Activated CD4-positive, CD25-positive, alpha-beta regulatory T cell treated with anti-CD3 and anti-CD28 coated beads, Interleukin-2, amount 50 U/mL, for 72 hours (primary cell): Measurements from ENCODE around the gene ZC4H2.
"Not testable (repeated sequence)": the region's sequence is repeated elsewhere in the genome, so short reads cannot be mapped to it uniquely, and the experiment has no call there.

ENCODE experiments used
- DNase-seq: peaks from one replicate; pipeline ENCODE4 v3.0.0; 2021

The ZC4H2 gene, protein sequence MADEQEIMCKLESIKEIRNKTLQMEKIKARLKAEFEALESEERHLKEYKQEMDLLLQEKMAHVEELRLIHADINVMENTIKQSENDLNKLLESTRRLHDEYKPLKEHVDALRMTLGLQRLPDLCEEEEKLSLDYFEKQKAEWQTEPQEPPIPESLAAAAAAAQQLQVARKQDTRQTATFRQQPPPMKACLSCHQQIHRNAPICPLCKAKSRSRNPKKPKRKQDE

DNA sequence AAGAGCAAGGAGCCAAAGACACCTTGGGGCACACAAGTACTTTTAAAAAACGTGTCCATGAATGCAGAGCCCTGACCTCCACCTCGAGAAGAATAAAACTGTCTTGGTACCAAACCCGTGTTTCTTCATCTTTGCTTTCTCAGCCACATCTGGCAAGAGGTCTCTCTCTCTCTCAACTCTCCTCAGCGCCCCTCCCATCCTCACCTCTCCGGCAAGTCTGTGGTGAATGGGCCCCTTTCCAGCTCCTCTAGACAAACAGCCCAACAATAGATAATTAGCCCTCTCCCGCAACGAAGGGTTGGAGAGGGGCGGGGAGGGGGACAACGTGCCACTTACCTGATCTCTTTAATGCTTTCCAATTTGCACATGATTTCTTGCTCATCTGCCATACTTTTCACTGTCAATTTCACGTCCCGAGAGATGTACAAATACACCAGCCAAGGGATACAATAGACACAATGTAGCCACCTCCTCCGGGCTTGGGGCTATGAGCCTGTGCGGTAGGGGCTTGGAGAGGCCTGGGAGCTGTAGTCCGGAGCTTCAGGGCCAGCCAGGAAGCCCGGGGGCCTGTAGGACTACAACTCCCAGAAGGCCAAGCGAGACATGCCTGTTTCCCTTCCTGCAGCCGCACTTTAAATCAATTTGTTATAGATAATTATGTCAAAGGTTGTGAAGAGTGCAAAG, at the start of gene ZC4H2:
ZC4H2 (minus strand) TSS at position 462 of the 684 bp plus-strand sequence; CDS start at position 389, 73 bp downstream.
- peak; percentile 57 for DNase-seq

GRCh38 chrX:65017451-65017850, 41.2 kb upstream of the ZC4H2 start:
- no peak for DNase-seq

- DNase-seq = no peak
Measured at GRCh38 chrX:65014230-65014629, 38.0 kb upstream of the ZC4H2 start.

DNA sequence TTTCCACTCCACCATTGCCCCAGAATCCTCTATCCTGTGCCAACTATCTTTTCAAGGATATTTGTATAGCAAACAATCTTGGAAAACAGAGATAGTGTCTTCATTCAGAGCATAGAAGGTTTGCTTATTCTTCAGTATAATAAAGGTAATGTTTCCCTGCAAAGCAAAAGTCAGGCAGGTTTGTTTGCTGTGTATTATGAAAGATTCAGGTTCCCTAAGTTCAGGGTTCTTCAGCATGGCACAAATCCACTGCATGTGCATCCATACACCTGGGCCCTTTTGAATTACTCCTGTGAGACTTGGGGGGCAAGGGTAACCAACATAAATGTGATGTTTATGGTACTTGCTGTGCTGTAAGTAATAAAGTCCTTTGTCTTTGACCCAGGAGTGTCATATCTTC, 33.2 kb upstream of the ZC4H2 start:
- no peak for DNase-seq

DNA sequence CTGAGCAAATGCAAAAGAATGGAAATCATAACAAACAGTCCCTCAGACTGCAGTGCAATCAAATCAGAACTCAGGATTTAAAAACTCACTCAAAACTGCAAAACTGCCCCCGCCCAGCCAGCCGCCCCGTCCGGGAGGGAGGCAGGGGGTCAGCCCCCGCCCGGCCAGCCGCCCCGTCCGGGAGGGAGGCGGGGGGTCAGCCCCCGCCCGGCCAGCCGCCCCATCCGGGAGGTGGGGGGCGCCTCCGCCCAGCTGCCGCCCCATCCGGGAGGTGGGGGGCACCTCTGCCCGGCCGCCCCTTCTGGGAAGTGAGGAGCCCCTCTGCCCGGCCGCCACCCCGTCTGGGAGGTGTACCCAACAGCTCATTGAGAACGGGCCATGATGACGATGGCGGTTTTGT, 26.0 kb upstream of the ZC4H2 start:
- DNase-seq = not testable (repeated sequence)

DNA sequence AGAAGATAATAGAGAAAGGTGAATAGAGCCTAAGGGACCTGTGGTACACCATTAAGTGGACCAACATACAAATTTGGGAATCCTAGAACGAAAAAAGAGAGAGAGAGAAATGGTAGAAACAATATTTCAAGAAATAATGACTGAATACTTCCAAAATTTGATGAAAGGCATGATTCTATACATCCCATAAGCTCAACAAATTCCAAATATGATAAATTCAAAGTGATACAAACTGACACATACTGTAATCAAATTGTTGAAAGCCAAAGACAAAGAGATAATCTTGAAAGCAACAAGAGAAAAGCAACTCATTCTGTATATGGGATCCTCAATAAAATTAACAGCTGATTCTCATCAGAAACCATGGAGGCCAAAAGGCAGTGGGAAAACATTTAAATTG, 20.6 kb upstream of the ZC4H2 start:
- no peak for DNase-seq

DNA sequence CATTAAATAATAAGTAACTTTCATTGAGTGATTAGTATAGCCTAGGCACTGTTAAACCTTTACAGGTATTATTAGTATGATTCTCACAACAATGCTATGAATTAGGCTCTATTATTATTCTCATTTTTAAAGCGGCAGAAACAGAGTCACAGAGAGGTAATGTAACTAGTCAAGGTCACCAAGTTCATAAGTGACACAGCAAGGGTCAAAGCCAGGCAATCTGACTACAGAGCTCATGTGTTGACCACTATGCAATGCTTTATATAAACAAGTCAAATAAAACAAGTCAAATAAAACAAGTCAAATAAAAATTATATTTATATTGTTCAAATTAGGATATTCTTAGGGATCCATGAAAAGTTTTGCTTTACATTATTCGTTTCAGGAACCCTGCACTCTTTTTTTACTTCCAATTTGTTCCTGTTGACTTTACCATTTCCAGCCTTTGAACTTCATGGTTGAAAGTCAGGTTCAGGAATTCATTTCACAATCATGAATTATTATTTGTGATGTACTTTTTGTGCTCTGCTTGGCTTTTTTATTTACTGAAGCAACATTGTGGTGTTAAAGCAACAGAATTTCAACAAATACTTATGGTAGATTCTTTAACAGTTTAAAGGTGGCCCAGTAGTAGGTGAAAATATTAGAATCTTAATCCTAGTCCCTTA, 18.0 kb upstream of the ZC4H2 start:
- DNase-seq = no peak

GRCh38 chrX:64977830-64978229, 1.6 kb upstream of the ZC4H2 start:
- DNase-seq = no peak

DNA sequence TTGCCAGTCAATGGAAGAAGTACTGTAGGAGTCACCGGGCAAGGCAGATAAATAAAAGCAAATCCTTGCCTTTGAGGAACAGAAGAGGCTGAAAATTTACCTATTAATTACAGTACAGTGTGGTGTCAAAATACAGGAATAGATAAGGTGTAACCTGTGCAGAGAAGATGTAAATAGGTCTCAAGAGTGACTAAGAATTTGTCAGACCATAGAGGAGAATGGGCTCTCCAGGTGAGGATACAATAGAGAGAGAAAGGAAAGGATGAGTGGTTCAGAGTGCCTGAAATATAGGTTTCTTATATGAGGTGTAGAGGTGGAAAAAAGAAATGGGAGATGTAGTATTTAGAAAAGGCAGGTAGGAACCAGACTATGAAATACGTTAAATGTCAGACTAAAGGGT, 801 bp upstream of the ZC4H2 start:
- no peak for DNase-seq

DNA sequence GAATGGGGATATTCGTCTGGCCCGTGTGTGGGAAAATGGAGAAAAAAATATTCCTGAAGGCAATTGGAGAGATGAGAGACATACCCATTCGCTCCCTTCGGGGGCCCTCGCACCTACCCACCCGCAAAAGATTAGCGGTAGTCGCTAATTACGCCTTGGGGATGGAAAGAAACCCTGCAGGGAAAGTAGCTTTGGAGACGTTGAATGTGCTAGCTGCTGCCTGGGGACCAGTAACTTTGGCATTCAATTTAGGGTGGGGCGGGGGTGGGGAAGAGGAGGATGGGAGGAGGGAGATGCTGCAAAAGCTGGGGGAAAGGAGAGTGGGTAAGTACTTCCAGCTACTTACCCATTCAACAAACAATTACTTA, 407 bp upstream of the ZC4H2 start:
- DNase-seq = no peak

DNA sequence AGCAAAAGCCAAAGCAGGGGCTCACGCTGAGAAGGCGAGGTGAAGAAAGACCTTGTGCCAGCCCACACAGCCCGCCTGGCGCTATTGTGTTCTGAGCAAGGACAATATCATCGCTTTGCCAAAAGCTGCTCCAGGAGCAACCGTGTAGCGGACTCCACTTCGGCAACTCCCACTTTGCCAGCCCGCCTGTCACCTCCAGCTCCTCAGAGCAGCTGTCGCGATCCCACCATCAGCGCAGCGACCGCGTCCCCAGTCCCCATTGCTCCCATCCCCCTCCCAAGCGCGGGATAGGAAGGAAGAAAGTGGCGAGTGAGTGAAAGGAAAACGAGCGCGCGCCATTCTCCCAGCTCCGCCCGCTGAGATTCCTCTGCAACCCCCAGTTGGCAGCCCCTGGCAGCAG, 759 bp downstream of the ZC4H2 start:
- DNase-seq = peak; percentile 29

DNA sequence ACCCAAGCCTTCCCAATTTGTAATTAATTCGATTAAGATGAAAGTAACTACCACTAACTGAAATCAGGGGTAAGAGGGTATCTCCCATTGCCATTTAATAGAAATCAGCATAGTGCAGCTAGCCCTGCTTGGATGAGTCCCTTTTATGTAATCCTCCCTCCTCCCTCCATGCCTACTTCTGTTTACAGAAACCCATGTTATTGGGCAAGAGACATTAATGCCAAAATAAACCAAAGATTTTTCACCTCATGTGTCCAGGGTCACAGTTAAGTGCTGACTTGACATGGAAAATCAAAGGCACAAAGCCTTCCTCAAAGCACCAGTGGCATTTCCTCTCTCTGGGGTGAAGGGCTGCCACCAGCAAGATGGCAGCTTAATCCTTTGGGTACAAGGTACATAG, 50.8 kb downstream of the ZC4H2 start:
- DNase-seq = no peak

DNA sequence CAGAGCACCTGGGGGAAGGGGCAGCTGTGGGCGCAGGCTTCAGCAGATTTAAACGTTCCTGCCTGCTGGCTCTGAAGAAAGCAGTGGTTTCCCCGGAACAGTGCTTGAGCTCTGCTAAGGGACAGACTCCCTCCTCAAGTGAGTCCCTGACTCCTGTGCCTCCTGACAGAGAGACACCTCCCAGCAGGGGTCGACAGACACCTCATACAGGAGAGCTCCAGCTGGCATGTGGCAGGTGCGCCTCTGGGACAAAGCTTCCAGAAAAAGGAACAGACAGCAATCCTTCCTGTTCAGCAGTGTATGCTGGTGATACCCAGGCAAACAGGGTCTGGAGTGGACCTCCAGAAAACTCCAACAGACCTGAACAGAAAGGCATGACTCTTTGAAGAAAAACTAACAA, 68.1 kb downstream of the ZC4H2 start:
- no peak for DNase-seq

DNA sequence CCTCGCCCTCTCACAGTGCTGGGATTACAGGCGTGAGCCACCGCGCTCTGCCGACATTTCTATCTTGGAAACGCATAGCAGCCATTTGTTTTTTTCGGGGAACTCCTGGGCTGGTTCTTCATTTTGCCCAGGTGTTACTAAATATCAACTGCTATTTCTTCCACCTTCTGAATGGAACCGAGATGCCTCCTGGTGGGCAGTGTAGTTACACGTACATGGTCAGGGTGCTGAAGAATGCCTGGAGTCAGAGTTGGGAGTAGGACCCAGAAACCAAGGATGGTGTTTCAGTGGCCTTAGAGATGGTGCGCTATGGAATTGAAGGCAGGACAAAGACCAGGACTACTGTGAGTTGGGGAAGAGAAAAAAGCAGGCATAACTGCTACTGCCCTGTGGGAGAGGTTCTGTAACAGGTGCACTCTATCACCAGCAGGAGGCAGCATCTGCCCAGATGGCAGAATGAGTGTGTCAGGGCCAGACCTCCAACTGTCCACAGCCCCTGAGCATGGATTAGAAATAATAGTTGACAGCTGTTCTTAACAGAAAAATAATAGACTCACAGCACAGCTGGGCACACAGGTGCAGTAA, 81.7 kb downstream of the ZC4H2 start:
- DNase-seq = peak; percentile 33

GRCh38 chrX:64885850-64886249, 90.4 kb downstream of the ZC4H2 start:
- no peak for DNase-seq

- not testable (repeated sequence) for DNase-seq
Measured at GRCh38 chrX:64878709-64879108, 97.5 kb downstream of the ZC4H2 start.

DNA sequence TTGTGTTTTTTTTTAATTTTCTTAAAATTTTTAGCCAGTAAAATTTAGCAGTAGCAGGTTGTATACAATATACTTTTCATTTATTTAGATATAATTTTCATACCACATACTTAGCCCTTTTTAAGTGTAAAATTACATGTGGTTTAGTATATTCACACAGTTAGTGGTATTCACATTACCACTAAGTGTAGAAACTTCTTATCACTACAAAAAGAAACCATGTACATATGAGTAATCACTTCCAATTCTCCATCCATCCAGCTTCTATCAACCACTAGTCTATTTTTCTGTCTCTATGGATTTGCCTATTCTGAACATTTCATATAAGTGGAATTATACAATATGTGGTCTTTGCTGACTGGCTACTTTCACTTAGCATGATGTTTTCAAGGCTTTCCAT, 109.0 kb downstream of the ZC4H2 start:
- DNase-seq = no peak
